Endothelial cell of umbilical vein (primary cell): Measurements from ENCODE around the gene REEP5. TPM values are rescaled to one million over a fixed set of nuclear protein-coding genes. Genes with fewer than 3 reads are reported as not detected.

Experiments
- BruUV-seq: library from RNA; stranded (reverse); fragments of 400-500 nt; replicated peaks from 2 replicates; lab custom pipeline; 2021; lab: Mats Ljungman, UMichigan
- CTCF ChIA-PET: fragments of 300-600, 350-600 bp; sonication (Branson Sonifier 250); formaldehyde crosslinking; loops from one replicate; lab custom pipeline; 2021; ENCODE audit warnings: antibody characterized with exemption, inconsistent platforms; lab: Charles Lee
- POLR2A ChIA-PET: fragments of 300-600, 350-600 bp; sonication (Branson Sonifier 250); formaldehyde crosslinking; loops from one replicate; lab custom pipeline; 2021; ENCODE audit warnings: antibody characterized with exemption, inconsistent platforms; lab: Charles Lee
- DNase-seq: peaks from one replicate; pipeline ENCODE4 v3.0.0-alpha.2; 2011; ENCODE audit warnings: low read depth, low spot score
- FAIRE-seq: peaks from 2 replicates; lab custom pipeline; 2011; peaks lifted over from hg19 to GRCh38; lab: Jason Lieb, UNC
- H2AFZ ChIP-seq: 2 replicates; pipeline ENCODE4 v1.6.0; 2012; ENCODE audit warnings: low read depth, low read length, control low read depth, inconsistent platforms
- H3K27ac ChIP-seq: 2 replicates; pipeline ENCODE4 v1.5.1; 2011; ENCODE audit warnings: low read depth, mild to moderate bottlenecking, control low read depth, low read length, moderate library complexity; ENCODE audit not compliant: insufficient read depth
- H3K27me3 ChIP-seq, 2 experiments: 2 replicates each; pipeline versions ENCODE4 v1.6.0 to v1.6.1; 2011; ENCODE audit warnings: low read length in 2 of 2, mixed read lengths in 1 of 2; ENCODE audit not compliant: control insufficient read depth in 2 of 2, insufficient read depth in 2 of 2
- H3K36me3 ChIP-seq, 2 experiments: 2 replicates in 1 of 2; 3 replicates in 1 of 2; pipeline ENCODE4 v1.5.1; 2011; ENCODE audit warnings: low read length in 2 of 2, mild to moderate bottlenecking in 1 of 2, moderate library complexity in 1 of 2; ENCODE audit not compliant: control insufficient read depth in 2 of 2, insufficient read depth in 2 of 2; ENCODE audit errors: extremely low read depth in 1 of 2
- H3K4me1 ChIP-seq: 3 replicates; pipeline ENCODE4 v1.5.1; 2011; ENCODE audit warnings: mild to moderate bottlenecking, low read length; ENCODE audit not compliant: control insufficient read depth, insufficient read depth; ENCODE audit errors: extremely low read depth
- H3K4me2 ChIP-seq: 2 replicates; pipeline ENCODE4 v1.6.1; 2011; ENCODE audit warnings: low read length, control low read depth, mixed read lengths; ENCODE audit not compliant: insufficient read depth
- H3K4me3 ChIP-seq, 3 experiments: fragments of 200-600 bp in 1 of 3; sonication (generic), shearing (Covaris generic) in 1 of 3; replicated peaks in 1 of 3; 2 replicates each; pipeline ENCODE4 v1.5.1; 2011 to 2016; ENCODE audit warnings: control low read depth in 3 of 3, low read length in 3 of 3, mild to moderate bottlenecking in 2 of 3, inconsistent platforms in 1 of 3, low read depth in 1 of 3, moderate library complexity in 1 of 3; ENCODE audit not compliant: insufficient read depth in 1 of 3
- H3K79me2 ChIP-seq: 2 replicates; pipeline ENCODE4 v1.6.0; 2012; ENCODE audit warnings: low read length, inconsistent platforms; ENCODE audit not compliant: control insufficient read depth, insufficient read depth
- H3K9ac ChIP-seq: replicated peaks from 2 replicates; pipeline ENCODE3; 2011; ENCODE audit warnings: low read length, control low read depth; ENCODE audit not compliant: insufficient read depth; ENCODE audit errors: extremely low read depth
- H3K9me1 ChIP-seq: replicated peaks from 3 replicates; pipeline ENCODE4 v1.6.0; 2011; ENCODE audit warnings: mild to moderate bottlenecking, low read length; ENCODE audit not compliant: control insufficient read depth, insufficient read depth; ENCODE audit errors: extremely low read depth
- H3K9me3 ChIP-seq: replicated peaks from 2 replicates; pipeline ENCODE4 v1.5.1; 2012; ENCODE audit warnings: low read length, inconsistent platforms; ENCODE audit not compliant: control insufficient read depth, insufficient read depth
- H4K20me1 ChIP-seq: replicated peaks from 2 replicates; pipeline ENCODE3; 2011; ENCODE audit warnings: mild to moderate bottlenecking, low read length; ENCODE audit not compliant: control insufficient read depth, insufficient read depth; ENCODE audit errors: extremely low read depth
- CTCF ChIP-seq, 2 donors: IDR thresholded peaks; 1 replicate in 1 of 2; 2 replicates in 1 of 2; pipeline ENCODE4 v1.5.1; 2011; ENCODE audit warnings: low read length in 2 of 2, mild to moderate bottlenecking in 2 of 2, moderate library complexity in 2 of 2, control low read depth in 1 of 2, inconsistent platforms in 1 of 2, low read depth in 1 of 2; ENCODE audit not compliant: insufficient read depth in 1 of 2; ENCODE audit errors: extremely low read depth in 1 of 2
- EZH2 ChIP-seq: IDR thresholded peaks from 2 replicates; pipeline ENCODE4 v1.6.1; 2012; ENCODE audit warnings: borderline replicate concordance, low read depth, mild to moderate bottlenecking, moderate library complexity, low read length, inconsistent platforms; ENCODE audit not compliant: severe bottlenecking
- FOS ChIP-seq: IDR thresholded peaks from 2 replicates; pipeline ENCODE4 v1.6.1; 2011; ENCODE audit warnings: mild to moderate bottlenecking, low read length, moderate library complexity, borderline replicate concordance; ENCODE audit not compliant: insufficient read depth
- GATA2 ChIP-seq: IDR thresholded peaks from 2 replicates; pipeline ENCODE4 v1.7.0; 2011; ENCODE audit warnings: low read depth, mild to moderate bottlenecking, moderate library complexity, mixed read lengths, low read length; ENCODE audit not compliant: insufficient read length, insufficient read depth
- JUN ChIP-seq: IDR thresholded peaks from 2 replicates; pipeline ENCODE4 v1.6.1; 2011; ENCODE audit warnings: borderline replicate concordance, low read depth; ENCODE audit not compliant: insufficient read length, insufficient read depth
- MAX ChIP-seq: IDR thresholded peaks from 2 replicates; pipeline ENCODE4 v1.6.1; 2011; ENCODE audit not compliant: insufficient read depth, insufficient read length
- MYC ChIP-seq: IDR thresholded peaks from one replicate; pipeline ENCODE4 v1.6.1; 2011; ENCODE audit warnings: mild to moderate bottlenecking, low read depth, low read length
- POLR2A ChIP-seq: IDR thresholded peaks from 2 replicates; pipeline ENCODE4 v1.6.1; 2012; ENCODE audit warnings: low read depth, mild to moderate bottlenecking, control low read depth, low read length
- POLR2AphosphoS5 ChIP-seq: IDR thresholded peaks from 2 replicates; pipeline ENCODE4 v1.6.1; 2012; ENCODE audit warnings: low read depth, mild to moderate bottlenecking, control low read depth, low read length, moderate library complexity; ENCODE audit not compliant: insufficient read depth
- dilution Hi-C: fragments of 300-500 bp; cut with MboI; formaldehyde crosslinking; loops from one replicate; pipeline ENCODE4 v1.15.0; 2019; ENCODE audit warnings: low sequenced_read_pairs; ENCODE audit not compliant: extremely low pct_ligation_motif_present
- intact Hi-C: fragments of 100-400 bp; cut with micrococcal nuclease; formaldehyde crosslinking; loops from one replicate; pipeline ENCODE4 v1.10.0; 2022
- polyA plus RNA-seq, 4 experiments: library from polyadenylated mRNA; depleted of rRNA in 3 of 4; stranded (reverse) in 3 of 4; unstranded in 1 of 4; fragments of >200 nt; gene quantifications; 2 replicates each; pipeline versions ENCODE4 v1.2.1 to v1.2.3, GENCODE V29; 2011 to 2012; ENCODE audit warnings: missing spikeins in 1 of 4
- total RNA-seq: library from RNA; stranded (reverse); gene quantifications from 2 replicates; pipeline ENCODE4 v1.2.3, GENCODE V29; 2021

REEP5 gene
- total and polyA plus RNA-seq, 2 donors (not counting 3 experiments of a cell fraction or from before 2014, with no cell fraction given): 98.0 to 163 TPM

GRCh38 chr5:112930082-112930344 lies 8.0 kb upstream of the REEP5 start:
- H3K27me3 ChIP-seq: no peaks in the 10 kb centered on the region
- BruUV-seq: no TSS peak
- H3K9ac ChIP-seq: no peak overlapping the region
- no peaks in the 10 kb centered on the region for H3K36me3 ChIP-seq
- no peak for TF ChIP-seq POLR2AphosphoS5
- no peak for TF ChIP-seq FOS
- no peak for TF ChIP-seq CTCF (IDR thresholded peaks at IDR 0.05; ENCODE audit: extremely low read depth in 1 of 2, insufficient read depth in 1 of 2, low read depth in 1 of 2, low read length in 2 of 2)
- TF ChIP-seq EZH2: no peak
- no peak for TF ChIP-seq POLR2A
- no peak for TF ChIP-seq JUN
- TF ChIP-seq MYC: no peak
- TF ChIP-seq MAX: no peak
- TF ChIP-seq GATA2: no peak
- FAIRE-seq (no peak), DNase-seq (no peak)
- H3K4me2 ChIP-seq: no peak overlapping the region
- H3K4me3 ChIP-seq: no peak overlapping the region
- ChIA-PET POLR2A (no interaction called here), CTCF (no interaction called here)
- dilution Hi-C loops: no loop called here
- H3K79me2 ChIP-seq: no peaks in the 10 kb centered on the region
- no peaks in the 10 kb centered on the region for H3K9me3 ChIP-seq
- no peaks in the 10 kb centered on the region for H3K9me1 ChIP-seq
- H3K4me1 ChIP-seq: peaks cover 2% of the 10 kb centered on the region
- intact Hi-C loops: no loop called here
- H3K27ac ChIP-seq: no peak overlapping the region
- no peaks in the 10 kb centered on the region for H4K20me1 ChIP-seq
- no peak overlapping the region for H2AFZ ChIP-seq
